GM19438 (cell line): ENCODE results near the gene ELMO3.

Source experiments
- ATAC-seq: cut with Tn5 transposase; IDR thresholded peaks from one replicate; pipeline ENCODE4 v1.9.1; 2021; ENCODE audit warnings: low read depth; ENCODE audit not compliant: unreplicated experiment

Gene ELMO3

DNA sequence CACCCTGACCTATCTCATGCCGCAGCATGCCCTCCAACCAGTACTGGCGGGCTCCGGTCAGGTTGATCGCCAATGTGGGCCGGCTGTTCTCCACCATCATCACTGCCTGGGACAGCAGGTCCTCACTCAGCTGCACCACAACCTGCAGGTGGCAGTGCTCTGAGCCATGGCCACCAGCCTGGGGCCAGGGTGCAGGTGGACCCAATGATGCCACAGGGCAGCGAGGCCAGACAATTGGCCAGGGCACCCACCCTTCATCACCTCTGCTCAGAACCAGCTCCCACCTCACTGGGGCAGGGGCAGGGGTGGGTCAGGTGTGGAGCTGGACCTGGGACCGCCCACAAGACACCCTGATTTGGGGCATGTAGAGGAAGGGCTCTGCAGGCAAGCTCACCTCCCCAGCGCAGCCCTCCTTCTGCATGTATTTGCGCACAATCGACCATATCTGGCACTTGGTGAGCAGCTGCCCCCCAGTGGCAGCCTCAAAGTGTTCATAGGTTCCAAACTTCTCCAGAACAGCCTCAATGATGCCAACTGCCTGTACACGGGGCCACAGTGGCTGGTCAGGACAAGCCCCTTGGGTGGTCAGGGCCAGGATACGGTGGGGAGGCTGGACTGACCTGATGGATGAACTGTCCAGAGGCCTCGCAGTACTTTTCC lies 19.4 kb upstream of the ELMO3 start:
- no peak for ATAC-seq

DNA sequence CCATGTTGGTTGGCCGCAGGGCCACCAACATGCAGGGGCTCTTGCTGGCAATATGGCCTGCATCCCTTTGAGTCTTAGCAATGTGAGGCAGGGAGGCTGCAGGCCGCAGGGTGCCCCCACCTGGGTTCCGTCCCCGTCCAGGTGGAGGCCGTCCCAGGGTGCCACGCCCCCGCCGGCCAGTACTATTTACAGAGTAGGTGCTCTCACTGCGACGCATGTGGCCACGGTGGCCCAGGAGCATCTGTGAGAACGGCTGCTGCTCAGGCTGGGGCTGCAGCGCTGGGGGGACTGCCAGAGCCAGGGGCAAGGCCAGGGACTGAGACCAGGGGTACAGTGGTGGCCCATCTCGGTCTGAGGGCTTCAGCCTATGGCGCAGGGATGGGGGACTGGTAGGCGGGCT lies 18.8 kb upstream of the ELMO3 start:
- ATAC-seq: no peak

DNA sequence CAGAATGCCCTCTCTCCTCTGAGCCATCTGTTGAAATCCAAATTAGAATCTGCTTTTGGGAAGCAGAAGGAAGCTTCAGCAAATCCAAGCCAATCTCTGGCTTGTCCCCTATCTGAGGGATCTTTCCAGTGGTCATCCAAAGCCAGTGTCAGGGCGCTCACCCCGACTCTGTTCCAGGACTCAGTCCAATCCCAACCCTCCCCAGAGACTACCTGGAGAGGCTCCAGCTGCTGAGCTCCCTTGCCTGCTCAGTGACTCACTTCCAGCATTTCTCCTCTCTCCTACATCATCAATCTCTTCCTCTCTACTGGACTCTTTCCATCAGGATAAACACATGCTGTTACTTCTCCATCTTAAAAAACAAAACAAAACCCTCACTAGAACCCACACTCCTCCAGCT lies 17.6 kb upstream of the ELMO3 start:
- no peak for ATAC-seq

DNA sequence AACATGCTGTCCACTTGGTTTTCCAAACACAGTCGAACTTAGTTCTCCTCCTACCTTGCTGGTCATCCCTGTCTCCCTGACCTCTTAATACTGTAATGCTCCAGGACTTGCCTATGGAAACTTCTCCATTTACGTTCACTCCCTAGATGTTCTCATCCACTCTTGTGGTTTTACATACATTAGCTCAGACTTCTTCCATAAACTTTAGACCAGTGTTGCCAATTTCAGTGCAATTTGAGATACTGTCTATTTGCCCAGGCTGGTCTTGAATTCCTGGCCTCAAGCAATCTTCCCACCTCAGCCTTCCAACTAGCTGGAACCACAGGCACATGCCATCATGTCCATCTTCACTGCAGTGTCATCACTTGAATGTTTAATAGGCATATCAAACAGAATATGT lies 16.6 kb upstream of the ELMO3 start:
- ATAC-seq: no peak

DNA sequence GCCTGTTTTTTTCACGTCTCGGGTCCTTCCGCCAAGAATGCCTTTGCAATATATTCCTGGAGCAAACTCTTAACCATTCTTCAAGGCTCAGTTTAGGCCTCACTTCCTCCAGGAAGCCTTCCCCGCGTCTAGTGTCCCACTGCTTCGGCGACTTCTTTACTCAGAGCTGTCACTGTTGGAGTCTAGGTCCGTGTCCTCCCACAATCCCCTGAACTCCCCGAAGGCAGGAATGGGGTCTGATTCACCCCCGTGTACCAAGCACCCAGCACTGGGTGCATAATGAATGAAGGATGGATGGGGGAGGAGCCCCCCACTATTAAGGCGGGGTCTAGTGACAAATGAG lies 15.7 kb upstream of the ELMO3 start:
- no peak for ATAC-seq

DNA sequence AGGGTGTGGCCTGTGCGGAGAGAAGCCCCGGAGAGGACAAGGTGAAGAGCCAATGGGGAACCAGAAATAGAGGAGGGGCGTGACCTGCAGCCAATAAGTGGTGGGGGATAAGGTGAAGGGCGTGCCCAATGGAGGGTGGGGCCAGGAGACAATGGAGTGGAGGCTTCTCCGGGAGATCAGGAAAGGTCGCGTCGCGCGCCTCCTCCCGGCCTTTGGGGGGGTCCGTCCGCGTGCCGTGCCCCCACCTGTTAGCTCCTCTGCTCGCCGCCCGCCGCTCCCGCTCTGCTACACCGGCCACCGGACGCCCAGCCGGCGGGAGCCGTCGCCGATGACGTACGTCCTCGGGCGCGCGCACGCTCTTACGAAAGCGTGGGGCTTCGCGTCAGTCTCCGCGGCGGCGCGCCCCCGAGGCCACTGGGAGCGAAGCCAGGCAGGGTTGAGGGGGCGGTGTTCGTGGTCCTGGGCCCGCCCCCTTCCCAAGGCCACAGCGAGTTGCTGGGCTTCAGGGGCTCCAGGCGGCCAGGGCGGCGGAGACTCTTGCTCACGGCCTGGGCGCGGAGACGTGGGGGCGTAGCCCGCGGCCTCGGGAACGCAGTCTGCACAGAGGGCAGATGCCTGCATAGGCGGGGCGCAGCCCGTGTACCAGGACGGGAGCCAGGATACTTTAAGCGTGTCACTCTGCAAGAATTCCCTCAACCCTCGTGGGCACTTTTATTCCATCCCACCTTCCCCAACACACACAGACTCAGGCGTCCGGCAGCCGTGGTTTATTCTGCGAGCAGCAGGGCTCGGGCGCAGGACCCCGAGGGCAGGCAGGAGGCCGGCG lies 15.1 kb upstream of the ELMO3 start, which contains the start of gene MATCAP1:
TSS of gene MATCAP1 (minus strand) at position 337 of the 826 bp plus-strand sequence. CDS start 3,353 bp downstream, outside the sequence.
- ATAC-seq: peak; percentile 95

DNA sequence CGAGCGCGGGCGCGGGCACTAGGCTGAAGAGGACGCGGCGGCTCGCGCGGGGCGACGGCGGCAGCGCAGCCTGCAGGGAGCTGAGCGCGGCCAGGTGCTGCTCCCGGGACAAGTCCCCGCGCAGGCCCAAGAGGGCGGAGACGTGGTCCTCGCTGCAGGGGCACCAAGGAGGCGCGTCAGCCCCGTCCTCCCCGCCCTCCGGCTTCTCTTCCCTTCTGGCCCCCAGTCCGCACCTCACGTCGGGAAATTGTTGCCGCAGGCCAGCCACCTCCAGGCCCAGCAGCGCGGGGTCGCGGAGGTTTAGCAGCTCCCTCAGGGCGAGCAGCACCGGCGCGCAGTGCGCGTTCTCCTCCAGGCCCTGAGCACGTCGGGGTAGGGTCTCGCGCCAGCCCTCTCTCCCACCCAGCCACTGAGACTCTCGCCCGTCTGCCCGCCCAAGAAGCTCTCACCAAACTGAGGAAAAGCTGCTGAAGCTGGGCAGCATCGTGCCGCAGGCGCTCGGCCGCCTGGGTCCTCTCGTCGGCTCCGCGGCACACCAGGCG lies 14.4 kb upstream of the ELMO3 start:
- peak; percentile 3 for ATAC-seq

DNA sequence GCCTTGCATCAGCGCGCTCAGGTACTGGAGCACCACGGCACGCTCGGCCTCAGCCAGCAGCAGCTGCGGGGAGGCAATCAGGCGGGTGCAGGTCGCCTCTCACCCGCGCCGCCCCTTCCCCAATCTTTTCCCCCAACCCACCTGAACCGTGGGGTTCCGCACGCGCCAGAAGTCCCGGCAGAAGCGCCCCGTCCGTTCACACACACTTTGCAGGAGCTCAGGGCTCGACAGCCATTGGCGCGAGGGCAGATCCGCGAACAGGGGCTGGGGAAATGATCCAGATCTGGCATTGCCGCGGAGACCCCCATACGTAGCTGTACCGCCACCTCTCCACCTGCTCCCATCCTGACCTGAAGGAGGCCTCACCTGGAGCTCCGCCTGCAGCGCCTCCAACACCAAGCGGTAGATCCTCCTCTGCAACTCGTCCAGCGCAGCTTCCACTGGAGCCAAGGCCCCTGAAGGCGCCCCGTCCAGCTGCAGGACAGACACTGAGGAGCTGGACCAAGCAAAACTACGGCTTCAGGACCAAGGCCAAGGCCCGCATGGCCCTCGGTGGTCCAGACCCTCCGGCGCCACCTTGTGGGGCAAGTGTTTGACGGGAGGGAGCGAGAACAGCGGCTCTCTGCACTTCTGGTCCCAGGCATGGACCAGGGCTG lies 13.8 kb upstream of the ELMO3 start:
- no peak for ATAC-seq

DNA sequence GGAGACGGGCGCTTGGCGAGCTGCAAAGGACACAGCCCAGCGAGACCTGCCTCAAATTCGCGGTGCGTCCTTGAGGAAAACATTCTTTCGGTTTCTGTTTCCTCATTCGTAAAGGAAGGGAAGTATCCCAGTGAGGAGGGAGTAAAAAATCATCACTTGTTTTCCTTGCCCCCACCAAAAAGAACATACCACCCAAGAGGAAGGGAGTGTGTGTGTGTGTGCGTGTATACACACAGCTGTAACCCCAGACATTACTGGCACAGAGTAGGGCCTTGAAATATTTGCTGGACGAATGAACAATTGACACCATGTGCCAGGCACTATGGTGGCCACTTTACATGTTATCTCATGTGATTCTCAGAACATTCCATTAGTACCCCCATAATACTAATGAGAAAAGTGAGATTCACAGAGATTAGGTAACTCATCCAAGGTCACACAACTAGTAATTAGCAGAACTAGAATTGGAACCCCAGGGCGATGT lies 13.2 kb upstream of the ELMO3 start:
- ATAC-seq: no peak

DNA sequence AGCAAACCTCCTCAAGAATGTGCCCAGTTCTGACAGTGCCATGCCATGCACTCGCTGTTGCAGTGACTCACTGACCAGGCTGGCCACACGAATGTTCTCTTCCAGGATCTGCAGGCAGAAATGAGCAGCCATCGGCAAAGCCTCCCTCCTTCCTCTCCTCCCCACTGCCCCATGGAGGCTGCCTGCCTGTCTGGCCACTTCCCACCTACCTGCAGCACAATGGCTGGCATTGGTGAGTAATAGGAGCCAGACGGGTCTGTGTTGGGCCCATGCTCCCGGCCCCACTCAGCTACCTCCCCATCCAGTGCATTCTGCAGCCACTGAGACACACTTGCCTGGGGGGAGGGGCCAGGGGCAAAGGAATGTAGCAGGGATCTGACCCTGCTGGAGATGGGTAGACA lies 12.4 kb upstream of the ELMO3 start:
- no peak for ATAC-seq

DNA sequence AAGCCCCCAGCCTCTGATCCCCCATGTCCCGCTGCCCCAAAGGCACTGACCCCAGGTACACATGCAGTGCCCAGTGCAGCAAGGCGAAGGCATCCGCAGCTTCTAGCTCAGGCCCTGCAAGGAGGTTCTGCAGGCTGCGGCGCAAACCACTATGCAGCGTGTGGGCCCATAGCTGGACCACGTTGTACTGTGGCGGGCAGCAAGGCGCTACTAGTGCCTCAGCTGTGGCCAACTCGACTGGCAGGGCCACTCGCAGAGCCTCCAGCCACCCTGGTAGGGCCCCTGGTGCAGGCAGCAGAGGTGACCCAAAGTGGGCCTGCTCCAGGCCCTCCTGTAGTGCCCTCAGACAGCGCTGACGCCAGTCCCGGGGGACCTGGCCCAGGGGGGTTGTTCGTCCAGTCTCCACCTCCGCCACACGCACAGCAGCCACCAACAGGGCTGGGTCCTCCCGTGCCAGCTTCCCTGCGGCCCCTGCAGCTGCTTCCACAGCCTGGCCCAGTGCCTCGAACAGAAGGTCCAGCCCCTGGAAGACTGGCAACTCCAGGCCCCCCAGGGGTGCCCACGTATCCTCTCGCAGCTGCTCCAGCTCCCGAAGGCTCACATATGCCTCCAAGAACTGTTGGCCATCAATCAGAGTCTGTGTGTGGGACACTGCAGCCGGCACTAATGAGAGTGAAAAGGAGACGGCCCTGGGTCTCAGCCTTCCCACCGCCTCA lies 11.6 kb upstream of the ELMO3 start:
- ATAC-seq: no peak

DNA sequence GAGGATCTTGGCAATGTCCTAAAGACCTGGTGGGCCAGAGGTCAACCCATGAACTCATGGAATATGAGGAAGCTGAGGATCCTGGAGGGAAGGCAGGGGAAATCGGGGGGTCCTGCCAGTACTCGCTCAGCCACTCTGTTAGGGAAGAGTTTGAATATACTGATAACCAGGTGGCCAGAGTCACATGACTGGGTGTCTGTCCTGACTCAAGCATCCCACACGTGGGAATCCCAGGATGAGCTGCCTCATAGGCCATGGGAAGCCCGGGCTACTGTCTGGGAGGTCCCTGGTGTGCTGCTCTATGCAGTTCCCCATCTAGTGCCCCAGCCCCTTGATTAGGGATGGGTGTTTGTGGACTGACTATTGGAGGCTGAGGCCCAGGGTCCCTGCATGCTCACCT lies 10.6 kb upstream of the ELMO3 start:
- ATAC-seq: no peak

DNA sequence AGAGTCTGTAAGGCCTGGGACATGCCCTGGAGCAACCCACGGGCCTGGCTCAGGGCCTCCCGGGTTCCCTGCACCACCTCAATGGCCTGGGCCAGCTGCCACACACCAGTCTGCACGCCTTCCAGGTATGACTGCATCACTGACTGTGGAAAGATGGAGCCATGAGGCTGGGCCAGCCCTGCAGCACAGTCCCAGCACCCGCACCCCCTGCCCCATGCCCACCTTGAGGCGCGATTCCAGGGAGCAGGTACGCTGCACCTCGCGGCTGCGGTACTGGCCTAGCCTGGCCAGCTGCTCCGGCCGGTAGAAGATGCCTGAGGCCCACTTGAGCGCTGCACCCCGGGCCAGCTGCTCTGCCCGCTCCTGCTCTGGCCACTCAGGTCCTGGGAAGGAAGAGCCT lies 10.1 kb upstream of the ELMO3 start:
- ATAC-seq: no peak

DNA sequence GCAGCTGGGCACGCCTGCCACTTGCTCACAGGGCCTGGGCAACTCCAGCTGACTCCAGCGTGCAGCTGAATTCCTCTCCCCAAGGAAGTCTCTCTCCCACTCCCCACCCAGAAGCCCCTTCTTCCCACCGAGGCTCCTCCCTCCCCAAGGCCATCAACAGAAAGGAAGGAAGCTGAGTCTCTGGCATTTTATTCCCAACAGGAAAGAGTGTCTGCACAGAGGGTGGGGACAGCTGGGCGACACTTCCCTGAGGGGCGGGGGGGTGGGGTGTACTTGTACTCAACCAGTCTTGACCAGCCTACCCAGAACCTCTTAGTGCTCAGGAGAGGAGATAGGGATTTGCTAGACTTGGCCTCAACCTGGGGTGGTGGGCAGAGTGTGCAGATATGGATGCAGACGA lies 8.9 kb upstream of the ELMO3 start, which contains the start of gene EXOC3L1:
TSS of gene EXOC3L1 (minus strand) at position 96 of the 400 bp plus-strand sequence. CDS start 460 bp downstream, outside the sequence.
- no peak for ATAC-seq

DNA sequence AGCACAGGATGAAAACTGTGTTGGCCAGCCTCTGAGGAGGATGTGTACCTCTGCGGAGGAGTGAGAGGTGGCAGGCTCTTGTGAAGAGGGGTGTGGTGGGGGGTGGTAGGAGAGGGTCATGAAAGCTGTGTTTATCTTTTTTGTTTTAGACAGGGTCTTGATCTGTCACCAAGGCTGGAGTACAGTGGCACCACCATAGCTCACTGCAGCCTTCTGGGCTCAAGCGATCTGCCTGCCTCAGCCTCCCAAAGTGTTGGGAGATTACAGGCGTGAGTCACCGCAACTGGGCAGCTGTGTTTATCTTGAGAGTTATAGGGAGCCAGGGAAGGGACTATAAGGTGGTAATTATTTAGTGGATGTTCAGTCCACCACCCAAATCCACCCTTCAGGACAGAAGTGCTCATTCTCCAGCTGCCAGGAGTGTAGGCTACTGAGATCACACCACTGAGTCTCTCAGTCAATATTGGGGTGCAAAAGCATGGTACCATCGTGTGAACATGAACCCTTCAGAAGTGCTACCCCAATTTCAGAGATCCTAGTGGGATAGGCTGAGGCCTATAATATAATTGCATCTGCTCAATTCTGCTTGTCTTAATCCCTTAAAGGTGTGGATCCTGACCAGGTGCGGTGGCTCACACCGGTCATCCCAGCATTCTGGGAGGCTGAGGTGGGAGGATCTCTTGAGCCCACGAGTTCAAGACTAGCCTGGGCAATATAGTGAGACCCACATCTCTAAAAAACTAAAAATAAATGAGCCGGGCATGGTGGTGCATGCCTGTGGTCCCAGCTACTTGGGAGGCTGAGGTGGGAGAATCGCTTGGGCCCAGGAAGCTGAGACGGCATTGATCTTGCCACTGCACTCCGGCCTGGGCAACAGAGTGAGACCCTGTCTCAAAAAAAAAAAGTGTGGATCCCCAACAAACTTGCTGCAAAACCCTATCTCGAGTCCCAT lies 8.2 kb upstream of the ELMO3 start:
- ATAC-seq: no peak

DNA sequence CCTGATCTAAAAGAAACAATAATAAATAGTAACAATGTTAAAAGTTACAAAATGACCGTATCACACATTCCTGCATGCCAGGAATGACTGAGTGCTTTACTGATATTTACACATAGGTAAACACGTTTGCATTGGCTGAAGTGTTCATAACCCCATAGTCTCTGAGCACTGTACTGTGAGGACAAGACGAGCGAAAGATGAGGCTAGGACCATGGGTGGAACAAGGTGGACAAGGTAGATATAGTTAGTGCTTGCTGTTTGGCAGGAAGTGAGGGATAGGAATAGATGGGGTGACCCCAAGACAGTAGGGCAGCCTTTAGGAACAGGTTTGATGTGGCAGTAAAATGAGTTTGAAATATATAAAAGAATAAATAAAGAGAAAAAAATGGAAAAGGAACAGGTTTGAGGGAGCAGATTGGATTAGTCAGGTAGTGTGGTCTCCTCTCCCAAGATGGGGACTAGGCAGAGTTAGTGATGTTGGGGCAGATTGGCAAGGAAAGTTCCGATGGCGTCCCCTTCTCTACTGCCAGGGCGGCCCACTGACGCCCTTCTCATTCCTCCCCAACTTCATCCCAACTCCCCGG lies 7.4 kb upstream of the ELMO3 start:
- no peak for ATAC-seq

DNA sequence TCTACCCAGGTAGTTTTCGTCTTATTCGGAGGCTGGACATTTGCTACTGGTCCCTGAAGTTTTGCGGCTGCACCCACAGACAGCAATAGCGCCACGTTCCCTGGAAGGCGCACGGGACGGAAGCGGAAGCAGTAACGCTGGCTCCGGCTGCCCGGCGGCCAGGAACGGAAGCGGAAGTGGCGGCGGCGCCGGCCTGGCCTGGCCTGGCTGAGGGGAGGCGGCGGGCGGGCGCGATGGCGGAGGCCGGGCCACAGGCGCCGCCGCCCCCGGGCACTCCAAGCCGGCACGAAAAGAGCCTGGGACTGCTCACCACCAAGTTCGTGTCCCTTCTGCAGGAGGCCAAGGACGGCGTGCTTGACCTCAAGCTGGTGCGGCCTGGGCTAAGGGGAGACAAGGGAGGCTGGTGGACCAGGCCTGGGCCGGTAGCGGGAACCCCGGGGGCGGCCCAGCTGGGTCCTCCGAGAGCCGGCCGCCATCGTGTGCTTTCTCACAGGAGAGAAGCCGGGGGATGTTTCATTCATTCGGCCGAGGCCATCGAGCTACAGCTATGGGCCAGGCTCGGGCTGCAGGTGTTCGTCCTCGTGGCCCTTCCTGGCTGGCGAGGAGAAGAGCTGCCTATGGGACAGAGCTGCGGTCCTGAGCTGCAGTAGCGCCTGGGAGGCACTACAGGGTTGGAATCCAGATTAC lies 6.8 kb upstream of the ELMO3 start, which contains the start of gene E2F4:
TSS of gene E2F4 (plus strand) at position 161 of the 687 bp plus-strand sequence. CDS start at position 234, 73 bp downstream.
- peak; percentile 84 for ATAC-seq

DNA sequence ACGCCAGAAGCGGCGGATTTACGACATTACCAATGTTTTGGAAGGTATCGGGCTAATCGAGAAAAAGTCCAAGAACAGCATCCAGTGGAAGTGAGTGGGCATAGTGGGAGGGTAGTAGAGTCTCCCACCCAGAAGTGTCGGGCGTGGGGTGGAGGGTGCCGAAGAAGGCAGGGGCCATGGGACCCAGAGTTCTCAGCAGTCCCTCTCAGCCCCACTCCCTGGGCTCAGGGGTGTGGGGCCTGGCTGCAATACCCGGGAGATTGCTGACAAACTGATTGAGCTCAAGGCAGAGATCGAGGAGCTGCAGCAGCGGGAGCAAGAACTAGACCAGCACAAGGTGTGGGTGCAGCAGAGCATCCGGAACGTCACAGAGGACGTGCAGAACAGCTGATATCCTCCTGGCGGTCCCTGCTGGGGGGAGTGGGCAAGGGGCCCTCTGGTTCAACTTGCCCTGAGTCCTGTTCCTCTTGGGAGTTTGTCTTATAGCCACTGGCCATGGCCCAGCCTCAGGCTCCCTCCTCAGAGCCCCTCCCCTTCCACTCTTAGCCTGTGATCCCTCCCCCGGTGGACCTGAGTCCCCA lies 6.1 kb upstream of the ELMO3 start:
- ATAC-seq: no peak
